Stimulated activated CD8-positive, alpha-beta memory T cell treated with anti-CD3 and anti-CD28 coated beads, Interleukin-12 subunit alpha, Interleukin-12 subunit beta, amount 100 ng/mL, for 24 hours (primary cell): ENCODE results near the gene BRPF1.
A peak's percentile ranks its signal among the peaks of the same experiment; 100 is the strongest.

ENCODE experiments used
- DNase-seq: peaks from one replicate; pipeline ENCODE4 v3.0.0-alpha.2; 2020; ENCODE audit errors: extremely low read depth

BRPF1 gene

DNA sequence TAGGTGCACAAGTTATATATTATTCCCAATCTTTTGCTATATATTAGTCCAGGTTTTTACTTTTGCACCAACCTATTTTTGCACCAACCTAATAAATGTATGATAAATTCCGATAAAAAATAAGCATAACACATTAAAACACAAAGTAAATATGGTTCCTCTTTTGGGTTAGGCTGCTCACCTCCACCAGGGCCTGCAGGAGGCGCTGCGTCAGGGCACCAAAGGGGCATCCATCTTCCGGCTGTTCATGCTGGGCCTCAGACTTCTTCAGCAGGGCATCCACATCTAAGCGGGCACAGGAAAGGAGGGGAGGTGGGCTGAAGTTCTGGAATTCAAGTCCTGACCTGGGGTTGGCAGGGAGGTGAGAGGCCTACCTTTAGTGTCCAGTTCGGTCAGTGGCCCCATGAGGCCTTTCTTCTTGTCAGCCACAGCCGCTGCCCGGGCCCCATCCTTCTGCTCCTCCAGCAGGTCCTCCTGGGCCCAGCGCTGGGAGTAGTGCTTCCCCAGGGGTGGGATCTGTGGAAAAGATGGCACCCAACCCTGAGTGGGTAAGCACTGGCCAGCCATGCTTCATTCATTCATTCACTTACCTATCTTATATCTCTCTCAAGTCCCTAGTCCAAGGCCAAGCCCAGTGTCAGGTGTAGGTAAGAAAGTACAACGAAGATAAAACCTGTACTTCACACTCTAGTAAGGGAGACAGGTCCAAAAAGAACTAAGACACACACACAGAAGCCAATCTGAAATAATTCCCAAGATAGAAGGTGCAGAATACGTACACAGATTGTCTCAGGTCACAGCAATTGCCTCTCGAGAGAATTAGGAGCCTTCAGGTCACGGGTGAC is 55.5 kb downstream of the BRPF1 start:
- no peak for DNase-seq

GRCh38 chr3:9787714-9788113 is 56.2 kb downstream of the BRPF1 start:
- no peak for DNase-seq

DNA sequence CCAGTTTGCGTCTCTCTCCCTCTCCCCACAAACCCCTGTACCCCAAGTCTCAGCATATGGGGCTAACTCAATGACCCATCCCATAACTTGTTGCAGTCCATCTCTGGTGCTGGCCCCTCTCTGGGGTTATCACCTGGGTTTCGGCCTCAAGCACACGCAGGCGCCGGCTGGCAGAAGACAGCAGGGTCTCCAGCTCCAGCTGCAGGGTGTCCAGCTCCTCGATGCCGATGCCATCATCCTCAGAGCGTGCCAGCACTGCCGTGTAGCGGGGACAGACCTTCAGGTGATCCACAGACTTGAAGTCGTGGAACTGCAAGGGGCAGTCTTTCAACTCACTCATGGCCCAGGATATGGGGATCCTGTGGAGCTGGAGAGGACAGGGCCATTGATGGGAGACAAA is 59.6 kb downstream of the BRPF1 start:
- DNase-seq, result no peak

- DNase-seq, result no peak
Observed at GRCh38 chr3:9791790-9792404, 60.4 kb downstream of the BRPF1 start.

DNA sequence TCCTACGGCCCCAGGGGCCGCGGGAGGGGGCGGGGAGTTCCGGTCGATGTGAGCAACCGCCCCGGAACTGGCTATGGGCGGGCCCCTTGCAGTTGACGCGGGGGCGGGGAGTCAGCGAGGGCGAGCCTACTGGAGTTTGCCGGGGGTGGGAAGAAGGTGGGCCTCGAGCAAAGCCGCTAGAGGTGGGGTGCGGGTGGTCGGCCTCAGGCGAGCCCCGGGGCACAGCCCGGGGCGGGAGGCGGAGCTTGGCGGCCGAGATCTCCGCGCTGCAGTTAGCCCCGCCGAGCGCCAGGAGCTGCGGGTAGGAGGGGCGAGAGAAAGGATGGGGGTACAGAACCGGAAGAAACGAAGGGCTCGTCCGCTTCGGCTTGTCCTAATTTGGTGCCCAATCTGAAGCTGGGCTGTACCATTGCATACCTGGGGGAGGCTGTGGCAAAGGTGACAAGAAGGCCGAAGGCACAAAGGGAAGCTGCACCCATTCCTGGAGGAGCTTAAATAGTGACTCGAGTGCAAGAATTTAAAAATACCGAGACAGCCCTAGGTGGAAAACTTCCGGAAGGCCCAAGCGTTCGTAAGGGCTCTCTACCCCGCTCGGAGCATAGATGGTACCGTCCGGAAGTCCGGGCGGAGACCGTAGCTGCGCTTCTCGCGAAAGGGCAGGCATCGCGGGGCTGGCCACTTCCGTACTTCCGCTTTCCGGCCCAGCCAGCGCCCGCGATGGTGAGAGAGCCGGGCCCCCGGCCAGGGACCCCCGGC is 61.0 kb downstream of the BRPF1 start, which contains the start of the genes ARPC4 and TADA3:
ARPC4 (plus strand) TSS at position 678 of the 756 bp plus-strand sequence; CDS start at position 718, 40 bp downstream.
TADA3 (minus strand) TSS at position 69 of the 756 bp plus-strand sequence. CDS start 1,007 bp downstream, outside the sequence.
- DNase-seq, result peak; percentile 86

- no peak for DNase-seq
Observed at GRCh38 chr3:9793161-9793781, 61.7 kb downstream of the BRPF1 start.

DNA sequence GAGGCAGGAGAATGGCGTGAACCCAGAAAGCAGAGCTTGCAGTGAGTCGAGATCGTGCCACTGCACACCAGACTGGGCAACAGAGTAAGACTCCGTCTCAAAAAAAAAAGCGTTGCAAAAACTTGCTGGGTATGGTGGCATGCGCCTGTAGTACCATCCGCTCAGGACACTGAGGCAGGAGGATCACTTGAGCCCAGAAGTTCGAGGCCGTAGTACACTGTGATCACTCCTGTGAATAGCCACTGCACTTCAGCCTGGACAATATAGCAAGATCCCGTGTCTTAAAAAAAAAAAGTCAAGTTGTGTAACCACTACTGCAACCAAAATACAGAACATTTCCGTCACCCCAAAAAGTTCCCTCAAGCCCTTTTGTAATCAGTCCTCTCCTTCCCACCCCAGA is 62.9 kb downstream of the BRPF1 start:
- DNase-seq, result no peak

GRCh38 chr3:9795207-9795606 is 63.7 kb downstream of the BRPF1 start:
- DNase-seq, result no peak

GRCh38 chr3:9797196-9797945 is 65.8 kb downstream of the BRPF1 start:
- no peak for DNase-seq
